HCT116 (cell line): ENCODE results near the gene COL20A1. TPM values are rescaled to one million over a fixed set of nuclear protein-coding genes. Genes with fewer than 3 reads are reported as not detected.

Experiments used
- ATAC-seq: fragments of 200-7000 bp; cut with Tn5 transposase; 2 replicates; pipeline ENCODE4 v1.9.1; 2020; ENCODE audit warnings: mild to moderate bottlenecking, moderate library complexity
- BruUV-seq: library from RNA; stranded (reverse); fragments of 400-500 nt; replicated peaks from 2 replicates; lab custom pipeline; 2021; lab: Mats Ljungman, UMichigan
- CTCF ChIA-PET: fragments of 300-600 bp; sonication (Branson Sonifier 250); formaldehyde crosslinking; loops from one replicate; lab custom pipeline; 2021; ENCODE audit warnings: antibody characterized with exemption; lab: Charles Lee
- POLR2A ChIA-PET: fragments of 300-600, 350-600 bp; sonication (Branson Sonifier 250); formaldehyde crosslinking; loops from one replicate; lab custom pipeline; 2021; ENCODE audit warnings: antibody characterized with exemption; lab: Charles Lee
- RAD21 ChIA-PET, 2 experiments: fragments of 300-600 bp; sonication (Branson Sonifier 250); formaldehyde crosslinking; loops; one replicate each; lab custom pipeline; 2023; ENCODE audit warnings: low total read pairs in 2 of 2; ENCODE audit not compliant: uncharacterized antibody in 2 of 2, unreplicated experiment in 2 of 2, low non-redundant PET in 1 of 2; lab: Charles Lee
- DNase-seq: peaks from one replicate; pipeline ENCODE4 v3.0.0-alpha.2; 2010; ENCODE audit warnings: low read depth, low spot score
- H2AFZ ChIP-seq: fragments of 200-600 bp; shearing (Covaris generic), sonication (generic); 2 replicates; pipeline ENCODE4 v1.6.1; 2017; ENCODE audit warnings: low read depth, mixed run types, mixed read lengths, antibody characterized with exemption, low read length; ENCODE audit not compliant: poor library complexity, severe bottlenecking
- H3K27ac ChIP-seq: 2 replicates; pipeline ENCODE4 v1.5.1; 2012; ENCODE audit warnings: low read depth, low read length
- H3K27me3 ChIP-seq: fragments of 200-600 bp; sonication (generic); 2 replicates; pipeline ENCODE4 v1.6.1; 2016; ENCODE audit warnings: mixed run types, low read length, mixed read lengths; ENCODE audit not compliant: insufficient read depth
- H3K36me3 ChIP-seq, 2 experiments: fragments of 200-500 bp in 1 of 2; fragments of 200-600 bp in 1 of 2; sonication (Bioruptor generic) in 1 of 2; sonication (generic) in 1 of 2; 2 replicates each; pipeline versions ENCODE4 v1.5.1 to v1.6.1; 2014 to 2016; ENCODE audit warnings: low read length in 2 of 2, inconsistent platforms in 1 of 2, mixed read lengths in 1 of 2, mixed run types in 1 of 2; ENCODE audit not compliant: insufficient read depth in 2 of 2, control insufficient read depth in 1 of 2
- H3K4me1 ChIP-seq, 2 experiments: fragments of 200-600 bp in 1 of 2; sonication (generic) in 1 of 2; 2 replicates each; pipeline versions ENCODE4 v1.5.1 to v1.6.1; 2012 to 2017; ENCODE audit warnings: low read length in 2 of 2, inconsistent platforms in 1 of 2, mild to moderate bottlenecking in 1 of 2, mixed read lengths in 1 of 2, mixed run types in 1 of 2, moderate library complexity in 1 of 2; ENCODE audit not compliant: insufficient read depth in 2 of 2, control insufficient read depth in 1 of 2
- H3K4me2 ChIP-seq: fragments of 200-600 bp; sonication (generic); 2 replicates; pipeline ENCODE4 v1.6.1; 2017; ENCODE audit warnings: mixed run types, low read length, mixed read lengths
- H3K4me3 ChIP-seq, 2 experiments: fragments of 200-600 bp in 1 of 2; sonication (generic) in 1 of 2; replicated peaks in 1 of 2; 2 replicates each; pipeline ENCODE4 v1.5.1; 2011 to 2016; ENCODE audit warnings: low read length in 2 of 2, control low read depth in 1 of 2, low read depth in 1 of 2, mild to moderate bottlenecking in 1 of 2, mixed read lengths in 1 of 2, mixed run types in 1 of 2
- H3K79me2 ChIP-seq: fragments of 200-600 bp; sonication (generic); 2 replicates; pipeline ENCODE4 v1.6.1; 2017; ENCODE audit warnings: mild to moderate bottlenecking, mixed run types, low read length, moderate library complexity, mixed read lengths; ENCODE audit not compliant: insufficient read depth
- H3K9ac ChIP-seq: fragments of 200-600 bp; sonication (generic); 2 replicates; pipeline ENCODE4 v1.6.1; 2016; ENCODE audit warnings: low read length, mixed read lengths
- H3K9me2 ChIP-seq: fragments of 200-600 bp; sonication (generic), shearing (Covaris generic); 2 replicates; pipeline ENCODE4 v1.6.1; 2017; ENCODE audit warnings: mixed run types, mild to moderate bottlenecking, moderate library complexity; ENCODE audit not compliant: insufficient read depth
- H3K9me3 ChIP-seq, 2 experiments: fragments of 200-500 bp in 1 of 2; fragments of 200-600 bp in 1 of 2; sonication (Bioruptor generic) in 1 of 2; sonication (generic) in 1 of 2; 2 replicates each; pipeline ENCODE4 v1.6.1; 2014 to 2017; ENCODE audit warnings: low read length in 2 of 2, mixed read lengths in 2 of 2, inconsistent platforms in 1 of 2, low read depth in 1 of 2, mild to moderate bottlenecking in 1 of 2, mixed run types in 1 of 2, moderate library complexity in 1 of 2; ENCODE audit not compliant: control insufficient read depth in 1 of 2, insufficient read depth in 1 of 2
- H4K20me1 ChIP-seq: fragments of 200-600 bp; sonication (generic), shearing (Covaris generic); 2 replicates; pipeline ENCODE4 v1.6.1; 2017; ENCODE audit warnings: mixed run types, mild to moderate bottlenecking, moderate library complexity; ENCODE audit not compliant: insufficient read depth
- CBX3 ChIP-seq: IDR thresholded peaks from 2 replicates; pipeline ENCODE4 v1.6.1; 2012; ENCODE audit warnings: low read depth
- CEBPB ChIP-seq: IDR thresholded peaks from 2 replicates; pipeline ENCODE4 v1.6.1; 2012; ENCODE audit warnings: low read depth
- EGR1 ChIP-seq: IDR thresholded peaks from 2 replicates; pipeline ENCODE4 v1.6.1; 2012; ENCODE audit warnings: low read depth
- ELF1 ChIP-seq: IDR thresholded peaks from 2 replicates; pipeline ENCODE4 v1.6.1; 2012; ENCODE audit warnings: low read depth, borderline replicate concordance
- EZH2 ChIP-seq: fragments of 200-600 bp; sonication (generic); IDR thresholded peaks from 2 replicates; pipeline ENCODE4 v1.6.1; 2017; ENCODE audit warnings: antibody characterized with exemption, mixed run types
- FOSL1 ChIP-seq: IDR thresholded peaks from 2 replicates; pipeline ENCODE4 v1.6.1; 2012; ENCODE audit warnings: low read depth
- JUND ChIP-seq: IDR thresholded peaks from 2 replicates; pipeline ENCODE4 v1.6.1; 2012
- POLR2A ChIP-seq: IDR thresholded peaks from 2 replicates; pipeline ENCODE4 v1.7.0; 2011; ENCODE audit warnings: borderline replicate concordance; ENCODE audit not compliant: insufficient read depth, insufficient read length; ENCODE audit errors: extremely low read depth
- RAD21 ChIP-seq: IDR thresholded peaks from 2 replicates; pipeline ENCODE4 v1.6.1; 2012; ENCODE audit warnings: low read depth, mild to moderate bottlenecking
- SIN3A ChIP-seq: IDR thresholded peaks from 2 replicates; pipeline ENCODE4 v1.6.1; 2012; ENCODE audit warnings: low read depth
- SP1 ChIP-seq: IDR thresholded peaks from 2 replicates; pipeline ENCODE4 v1.6.1; 2012; ENCODE audit warnings: low read depth
- TCF7L2 ChIP-seq: IDR thresholded peaks from 2 replicates; pipeline ENCODE4 v1.7.0; 2011; ENCODE audit warnings: borderline replicate concordance, inconsistent platforms; ENCODE audit not compliant: insufficient read depth, insufficient read length; ENCODE audit errors: extremely low read depth
- ZNF274 ChIP-seq: fragments of 200-500 bp; sonication (Bioruptor generic); IDR thresholded peaks from 2 replicates; pipeline ENCODE4 v1.6.1; 2014; ENCODE audit warnings: mild to moderate bottlenecking, low read depth, low read length, inconsistent platforms
- intact Hi-C: fragments of 100-400 bp; cut with micrococcal nuclease; formaldehyde crosslinking; loops from 2 replicates; pipeline ENCODE4 v1.10.0; 2022
- total RNA-seq: library from RNA; stranded (reverse); gene quantifications from one replicate; pipeline ENCODE4 v1.2.1, GENCODE V29; 2021; ENCODE audit not compliant: unreplicated experiment
- TF ChIP-seq, protein P1 (sequence below): IDR thresholded peaks from 2 replicates; pipeline ENCODE4 v1.6.1; 2011; ENCODE audit warnings: mild to moderate bottlenecking, low read length, moderate library complexity; ENCODE audit not compliant: insufficient replicate concordance; ENCODE audit errors: extremely low read depth
- TF ChIP-seq, protein P2 (sequence below), 3 experiments: fragments of 200-600 bp in 1 of 3; sonication (generic) in 1 of 3; IDR thresholded peaks in 2 of 3; conservative IDR thresholded peaks in 1 of 3; 2 replicates each; pipeline ENCODE4 v1.5.1; 2012 to 2017; ENCODE audit warnings: low read depth in 2 of 3, low read length in 2 of 3, antibody characterized with exemption in 1 of 3, borderline replicate concordance in 1 of 3, control low read depth in 1 of 3, mild to moderate bottlenecking in 1 of 3, mixed read lengths in 1 of 3, mixed run types in 1 of 3, moderate library complexity in 1 of 3; ENCODE audit not compliant: insufficient read depth in 1 of 3
- TF ChIP-seq, protein P3 (sequence below): IDR thresholded peaks from 2 replicates; pipeline ENCODE4 v1.6.1; 2012
- TF ChIP-seq, protein P4 (sequence below): IDR thresholded peaks from 2 replicates; pipeline ENCODE4 v1.6.1; 2012
- TF ChIP-seq, protein P5 (sequence below): IDR thresholded peaks from 2 replicates; pipeline ENCODE4 v1.6.1; 2012; ENCODE audit warnings: low read depth

The COL20A1 gene
- total RNA-seq, 1 experiment from 2014 or later: 0.34 TPM

DNA sequence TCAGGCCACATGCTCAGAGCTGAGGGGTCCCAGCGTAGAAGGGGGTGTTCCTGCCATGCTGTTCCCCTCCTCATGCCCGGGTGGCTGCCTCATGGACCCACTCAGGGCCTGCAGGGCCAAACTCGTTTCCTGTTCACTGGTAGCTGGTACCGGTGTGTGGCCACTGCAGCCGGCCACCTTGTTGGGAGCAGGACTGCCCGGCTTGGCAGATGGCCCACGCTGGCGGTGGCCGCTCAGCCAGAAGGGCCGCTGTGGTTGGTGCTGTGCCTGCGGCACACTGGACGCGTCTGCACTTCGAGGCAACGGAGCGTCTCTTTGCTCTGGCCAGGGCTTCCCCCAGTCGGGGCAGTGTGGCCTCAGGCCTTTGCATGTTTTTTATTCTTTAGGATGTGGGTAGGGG lies 10.0 kb upstream of the COL20A1 start:
- H4K20me1 ChIP-seq: no peaks in the 10 kb centered on the region
- no peaks in the 10 kb centered on the region for H3K27me3 ChIP-seq
- H2AFZ ChIP-seq: no peak overlapping the region
- DNase-seq: no peak
- H3K9me2 ChIP-seq: no peaks in the 10 kb centered on the region
- ATAC-seq: no peak
- H3K27ac ChIP-seq: no peak overlapping the region
- no peak overlapping the region for H3K4me2 ChIP-seq
- no peaks in the 10 kb centered on the region for H3K79me2 ChIP-seq
- intact Hi-C loops: no loop called here
- H3K9me3 ChIP-seq: no peaks in the 10 kb centered on the region
- TF ChIP-seq, protein P1, sequence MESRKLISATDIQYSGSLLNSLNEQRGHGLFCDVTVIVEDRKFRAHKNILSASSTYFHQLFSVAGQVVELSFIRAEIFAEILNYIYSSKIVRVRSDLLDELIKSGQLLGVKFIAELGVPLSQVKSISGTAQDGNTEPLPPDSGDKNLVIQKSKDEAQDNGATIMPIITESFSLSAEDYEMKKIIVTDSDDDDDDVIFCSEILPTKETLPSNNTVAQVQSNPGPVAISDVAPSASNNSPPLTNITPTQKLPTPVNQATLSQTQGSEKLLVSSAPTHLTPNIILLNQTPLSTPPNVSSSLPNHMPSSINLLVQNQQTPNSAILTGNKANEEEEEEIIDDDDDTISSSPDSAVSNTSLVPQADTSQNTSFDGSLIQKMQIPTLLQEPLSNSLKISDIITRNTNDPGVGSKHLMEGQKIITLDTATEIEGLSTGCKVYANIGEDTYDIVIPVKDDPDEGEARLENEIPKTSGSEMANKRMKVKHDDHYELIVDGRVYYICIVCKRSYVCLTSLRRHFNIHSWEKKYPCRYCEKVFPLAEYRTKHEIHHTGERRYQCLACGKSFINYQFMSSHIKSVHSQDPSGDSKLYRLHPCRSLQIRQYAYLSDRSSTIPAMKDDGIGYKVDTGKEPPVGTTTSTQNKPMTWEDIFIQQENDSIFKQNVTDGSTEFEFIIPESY: no peak
- TF ChIP-seq, protein P2, sequence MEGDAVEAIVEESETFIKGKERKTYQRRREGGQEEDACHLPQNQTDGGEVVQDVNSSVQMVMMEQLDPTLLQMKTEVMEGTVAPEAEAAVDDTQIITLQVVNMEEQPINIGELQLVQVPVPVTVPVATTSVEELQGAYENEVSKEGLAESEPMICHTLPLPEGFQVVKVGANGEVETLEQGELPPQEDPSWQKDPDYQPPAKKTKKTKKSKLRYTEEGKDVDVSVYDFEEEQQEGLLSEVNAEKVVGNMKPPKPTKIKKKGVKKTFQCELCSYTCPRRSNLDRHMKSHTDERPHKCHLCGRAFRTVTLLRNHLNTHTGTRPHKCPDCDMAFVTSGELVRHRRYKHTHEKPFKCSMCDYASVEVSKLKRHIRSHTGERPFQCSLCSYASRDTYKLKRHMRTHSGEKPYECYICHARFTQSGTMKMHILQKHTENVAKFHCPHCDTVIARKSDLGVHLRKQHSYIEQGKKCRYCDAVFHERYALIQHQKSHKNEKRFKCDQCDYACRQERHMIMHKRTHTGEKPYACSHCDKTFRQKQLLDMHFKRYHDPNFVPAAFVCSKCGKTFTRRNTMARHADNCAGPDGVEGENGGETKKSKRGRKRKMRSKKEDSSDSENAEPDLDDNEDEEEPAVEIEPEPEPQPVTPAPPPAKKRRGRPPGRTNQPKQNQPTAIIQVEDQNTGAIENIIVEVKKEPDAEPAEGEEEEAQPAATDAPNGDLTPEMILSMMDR (IDR thresholded peaks at IDR 0.05 in 2 of 3, conservative IDR thresholded peaks at IDR 0.05 in 1 of 3; ENCODE audit: borderline replicate concordance in 1 of 3, insufficient read depth in 1 of 3, low read depth in 2 of 3, low read length in 2 of 3): no peak
- no peak for TF ChIP-seq JUND
- TF ChIP-seq ELF1: no peak
- TF ChIP-seq, protein P3, sequence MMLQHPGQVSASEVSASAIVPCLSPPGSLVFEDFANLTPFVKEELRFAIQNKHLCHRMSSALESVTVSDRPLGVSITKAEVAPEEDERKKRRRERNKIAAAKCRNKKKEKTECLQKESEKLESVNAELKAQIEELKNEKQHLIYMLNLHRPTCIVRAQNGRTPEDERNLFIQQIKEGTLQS: no peak
- no peak for TF ChIP-seq TCF7L2
- no peak for TF ChIP-seq POLR2A
- TF ChIP-seq SP1: no peak
- TF ChIP-seq ZNF274: no peak
- TF ChIP-seq CBX3: no peak
- TF ChIP-seq, protein P4, sequence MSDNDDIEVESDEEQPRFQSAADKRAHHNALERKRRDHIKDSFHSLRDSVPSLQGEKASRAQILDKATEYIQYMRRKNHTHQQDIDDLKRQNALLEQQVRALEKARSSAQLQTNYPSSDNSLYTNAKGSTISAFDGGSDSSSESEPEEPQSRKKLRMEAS: no peak
- TF ChIP-seq SIN3A: no peak
- no peak for TF ChIP-seq EZH2
- TF ChIP-seq FOSL1: no peak
- TF ChIP-seq EGR1: no peak
- no peak for TF ChIP-seq RAD21
- TF ChIP-seq CEBPB: no peak
- TF ChIP-seq, protein P5, sequence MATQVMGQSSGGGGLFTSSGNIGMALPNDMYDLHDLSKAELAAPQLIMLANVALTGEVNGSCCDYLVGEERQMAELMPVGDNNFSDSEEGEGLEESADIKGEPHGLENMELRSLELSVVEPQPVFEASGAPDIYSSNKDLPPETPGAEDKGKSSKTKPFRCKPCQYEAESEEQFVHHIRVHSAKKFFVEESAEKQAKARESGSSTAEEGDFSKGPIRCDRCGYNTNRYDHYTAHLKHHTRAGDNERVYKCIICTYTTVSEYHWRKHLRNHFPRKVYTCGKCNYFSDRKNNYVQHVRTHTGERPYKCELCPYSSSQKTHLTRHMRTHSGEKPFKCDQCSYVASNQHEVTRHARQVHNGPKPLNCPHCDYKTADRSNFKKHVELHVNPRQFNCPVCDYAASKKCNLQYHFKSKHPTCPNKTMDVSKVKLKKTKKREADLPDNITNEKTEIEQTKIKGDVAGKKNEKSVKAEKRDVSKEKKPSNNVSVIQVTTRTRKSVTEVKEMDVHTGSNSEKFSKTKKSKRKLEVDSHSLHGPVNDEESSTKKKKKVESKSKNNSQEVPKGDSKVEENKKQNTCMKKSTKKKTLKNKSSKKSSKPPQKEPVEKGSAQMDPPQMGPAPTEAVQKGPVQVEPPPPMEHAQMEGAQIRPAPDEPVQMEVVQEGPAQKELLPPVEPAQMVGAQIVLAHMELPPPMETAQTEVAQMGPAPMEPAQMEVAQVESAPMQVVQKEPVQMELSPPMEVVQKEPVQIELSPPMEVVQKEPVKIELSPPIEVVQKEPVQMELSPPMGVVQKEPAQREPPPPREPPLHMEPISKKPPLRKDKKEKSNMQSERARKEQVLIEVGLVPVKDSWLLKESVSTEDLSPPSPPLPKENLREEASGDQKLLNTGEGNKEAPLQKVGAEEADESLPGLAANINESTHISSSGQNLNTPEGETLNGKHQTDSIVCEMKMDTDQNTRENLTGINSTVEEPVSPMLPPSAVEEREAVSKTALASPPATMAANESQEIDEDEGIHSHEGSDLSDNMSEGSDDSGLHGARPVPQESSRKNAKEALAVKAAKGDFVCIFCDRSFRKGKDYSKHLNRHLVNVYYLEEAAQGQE: no peak
- RAD21 ChIA-PET: no interaction called here
- POLR2A ChIA-PET: no interaction called here
- H3K4me1 ChIP-seq: no peaks in the 10 kb centered on the region
- H3K36me3 ChIP-seq: peaks cover 11 to 16% of the 10 kb centered on the region in 2 experiments; a peak in 3 of 4 replicates
- CTCF ChIA-PET: no interaction called here
- H3K4me3 ChIP-seq: no peak overlapping the region
- no TSS peak for BruUV-seq
- H3K9ac ChIP-seq: no peak overlapping the region
